HEK293 (cell line): Measurements from ENCODE around the gene NKAPD1.

Experiments
- CTCF ChIA-PET: fragments of 350-600 bp; formaldehyde crosslinking; extraction: SDS; loops from one replicate; lab custom pipeline; 2021; ENCODE audit warnings: antibody characterized with exemption; lab: Yijun Ruan, JAX
- POLR2A ChIA-PET: fragments of 300-600 bp; formaldehyde crosslinking; extraction: SDS; loops from one replicate; lab custom pipeline; 2020; ENCODE audit warnings: antibody characterized with exemption, inconsistent platforms; lab: Yijun Ruan, JAX
- H3K27ac ChIP-seq: fragments of 200-500 bp; sonication (Bioruptor generic); 2 replicates; pipeline ENCODE4 v1.5.1; 2014; ENCODE audit warnings: low read depth, low read length, control low read depth, inconsistent platforms; ENCODE audit errors: extremely low read depth
- H3K36me3 ChIP-seq, 2 experiments: fragments of 200-500 bp in 1 of 2; sonication (Bioruptor generic) in 1 of 2; 1 replicate in 1 of 2; 2 replicates in 1 of 2; pipeline ENCODE4 v1.5.1; 2014 to 2017; ENCODE audit warnings: inconsistent platforms in 2 of 2, low read length in 2 of 2; ENCODE audit not compliant: control insufficient read depth in 2 of 2, insufficient read depth in 1 of 2
- H3K4me1 ChIP-seq: fragments of 200-500 bp; sonication (Bioruptor generic); 2 replicates; pipeline ENCODE4 v1.5.1; 2014; ENCODE audit warnings: mild to moderate bottlenecking, low read length, inconsistent platforms; ENCODE audit not compliant: control insufficient read depth, insufficient read depth
- H3K4me3 ChIP-seq: 2 replicates; pipeline ENCODE4 v1.5.1; 2011; ENCODE audit warnings: low read depth, mild to moderate bottlenecking, control low read depth, low read length, moderate library complexity
- H3K9me3 ChIP-seq: fragments of 200-500 bp; sonication (Bioruptor generic); 2 replicates; pipeline ENCODE4 v1.5.1; 2014; ENCODE audit warnings: low read depth, low read length, inconsistent platforms; ENCODE audit not compliant: control insufficient read depth, insufficient read depth
- BCL11A ChIP-seq: fragments of 450-650 bp; formaldehyde crosslinking; IDR thresholded peaks from 2 replicates; pipeline ENCODE4 v1.5.1; 2016; ENCODE audit warnings: low read depth, missing biosample characterization, missing genetic modification characterization
- GLI2 ChIP-seq: fragments of 450-650 bp; formaldehyde crosslinking; IDR thresholded peaks from 2 replicates; pipeline ENCODE4; 2017; ENCODE audit warnings: missing biosample characterization, missing genetic modification characterization, low read depth, borderline replicate concordance
- GLIS2 ChIP-seq: fragments of 450-650 bp; formaldehyde crosslinking; IDR thresholded peaks from 2 replicates; pipeline ENCODE4 v1.5.1; 2016; ENCODE audit warnings: missing biosample characterization, missing genetic modification characterization
- KLF1 ChIP-seq: fragments of 450-650 bp; formaldehyde crosslinking; IDR thresholded peaks from 2 replicates; pipeline ENCODE4 v1.5.1; 2016; ENCODE audit warnings: missing biosample characterization, missing genetic modification characterization
- OVOL3 ChIP-seq: fragments of 450-650 bp; formaldehyde crosslinking; IDR thresholded peaks from 2 replicates; pipeline ENCODE4 v1.5.1; 2016; ENCODE audit warnings: missing biosample characterization, missing genetic modification characterization
- SP7 ChIP-seq: fragments of 450-650 bp; formaldehyde crosslinking; IDR thresholded peaks from 2 replicates; pipeline ENCODE4 v1.5.1; 2016; ENCODE audit warnings: missing biosample characterization, missing genetic modification characterization
- ZBTB7A ChIP-seq: fragments of 450-650 bp; formaldehyde crosslinking; IDR thresholded peaks from 2 replicates; pipeline ENCODE4 v1.5.1; 2016; ENCODE audit warnings: low read depth, missing biosample characterization, missing genetic modification characterization
- ZNF146 ChIP-seq: fragments of 450-650 bp; formaldehyde crosslinking; IDR thresholded peaks from 2 replicates; pipeline ENCODE4 v1.5.1; 2016; ENCODE audit warnings: missing biosample characterization, missing genetic modification characterization
- ZNF148 ChIP-seq: fragments of 450-650 bp; formaldehyde crosslinking; IDR thresholded peaks from 2 replicates; pipeline ENCODE4 v1.5.0; 2017; ENCODE audit warnings: missing biosample characterization, missing genetic modification characterization, borderline replicate concordance
- ZNF248 ChIP-seq: fragments of 450-650 bp; formaldehyde crosslinking; IDR thresholded peaks from 2 replicates; pipeline ENCODE4 v1.5.1; 2017; ENCODE audit warnings: missing biosample characterization, missing genetic modification characterization
- ZNF324 ChIP-seq: fragments of 450-650 bp; formaldehyde crosslinking; IDR thresholded peaks from 2 replicates; pipeline ENCODE4 v1.5.1; 2016; ENCODE audit warnings: missing biosample characterization, missing genetic modification characterization
- ZNF335 ChIP-seq: fragments of 450-650 bp; formaldehyde crosslinking; conservative IDR thresholded peaks from 2 replicates; pipeline ENCODE4 v1.5.1; 2016; ENCODE audit warnings: missing biosample characterization, missing genetic modification characterization
- ZNF350 ChIP-seq: fragments of 450-650 bp; formaldehyde crosslinking; IDR thresholded peaks from 2 replicates; pipeline ENCODE4 v1.5.0; 2017; ENCODE audit warnings: missing biosample characterization, mild to moderate bottlenecking, missing genetic modification characterization
- ZNF449 ChIP-seq: fragments of 450-650 bp; formaldehyde crosslinking; IDR thresholded peaks from 2 replicates; pipeline ENCODE4 v1.5.1; 2017; ENCODE audit warnings: missing biosample characterization, mild to moderate bottlenecking, missing genetic modification characterization, moderate library complexity
- ZNF501 ChIP-seq: fragments of 450-650 bp; formaldehyde crosslinking; IDR thresholded peaks from 2 replicates; pipeline ENCODE4 v1.5.1; 2016; ENCODE audit warnings: missing biosample characterization, missing genetic modification characterization
- ZNF560 ChIP-seq: fragments of 450-650 bp; formaldehyde crosslinking; IDR thresholded peaks from 2 replicates; pipeline ENCODE4 v1.5.1; 2017; ENCODE audit warnings: missing biosample characterization, missing genetic modification characterization, borderline replicate concordance
- ZNF585B ChIP-seq: fragments of 450-650 bp; formaldehyde crosslinking; IDR thresholded peaks from 2 replicates; pipeline ENCODE4 v1.5.1; 2016; ENCODE audit warnings: missing biosample characterization, missing genetic modification characterization
- ZNF624 ChIP-seq: fragments of 450-650 bp; formaldehyde crosslinking; IDR thresholded peaks from 2 replicates; pipeline ENCODE4 v1.5.1; 2017; ENCODE audit warnings: missing biosample characterization, missing genetic modification characterization
- ZNF704 ChIP-seq: fragments of 450-650 bp; formaldehyde crosslinking; IDR thresholded peaks from 2 replicates; pipeline ENCODE4 v1.5.1; 2016; ENCODE audit warnings: missing biosample characterization, missing genetic modification characterization
- ZNF776 ChIP-seq: fragments of 450-650 bp; formaldehyde crosslinking; IDR thresholded peaks from 2 replicates; pipeline ENCODE4 v1.5.0; 2017; ENCODE audit warnings: missing biosample characterization, missing genetic modification characterization, borderline replicate concordance
- ZSCAN16 ChIP-seq: fragments of 450-650 bp; formaldehyde crosslinking; IDR thresholded peaks from 2 replicates; pipeline ENCODE4 v1.5.1; 2016; ENCODE audit warnings: missing biosample characterization, missing genetic modification characterization
- ZSCAN23 ChIP-seq: fragments of 450-650 bp; formaldehyde crosslinking; IDR thresholded peaks from 2 replicates; pipeline ENCODE4 v1.5.1; 2016; ENCODE audit warnings: missing biosample characterization, missing genetic modification characterization
- TF ChIP-seq, protein P1 (sequence below): fragments of 450-650 bp; formaldehyde crosslinking; IDR thresholded peaks from 2 replicates; pipeline ENCODE4 v1.5.1; 2016; ENCODE audit warnings: missing biosample characterization, missing genetic modification characterization, borderline replicate concordance
- TF ChIP-seq, protein P2 (sequence below): fragments of 450-650 bp; formaldehyde crosslinking; IDR thresholded peaks from 2 replicates; pipeline ENCODE4 v1.5.1; 2016; ENCODE audit warnings: missing biosample characterization, missing genetic modification characterization

NKAPD1 gene

DNA sequence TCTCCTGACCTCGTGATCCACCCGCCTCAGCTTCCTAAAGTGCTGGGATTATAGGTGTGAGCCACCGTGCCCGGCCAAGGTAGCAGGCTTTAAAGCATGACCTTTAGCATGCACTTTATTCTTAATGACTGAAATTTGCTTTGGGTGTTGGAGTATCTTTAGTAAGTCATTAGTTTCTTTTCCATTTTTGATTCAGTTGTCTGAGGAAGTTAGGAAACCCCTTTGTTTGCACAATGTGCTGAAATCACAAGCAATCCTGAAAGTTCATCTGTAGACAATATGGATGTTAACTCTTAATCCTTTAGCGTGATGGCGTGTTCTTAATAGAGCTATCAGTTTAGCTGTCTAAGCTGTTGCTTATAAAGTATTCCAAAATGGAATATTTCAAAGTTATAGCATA, 29.3 kb downstream of the NKAPD1 start:
- CTCF ChIA-PET, result interaction anchor here (7.4 kb wide), 1 partner anchor 9 kb away, joined by 36 read pairs; no protein-coding TSS in a partner anchor
- TF ChIP-seq ZSCAN23 (tag by site-specific recombination) (no peak), SP7 (tag by site-specific recombination) (no peak), ZNF585B (tag by site-specific recombination) (no peak), ZNF146 (tag by site-specific recombination) (no peak), ZBTB7A (tag by site-specific recombination) (no peak), ZNF335 (tag by site-specific recombination) (no peak)
- no peaks in the 10 kb centered on the region for H3K9me3 ChIP-seq
- H3K27ac ChIP-seq, result no peak overlapping the region
- H3K4me3 ChIP-seq, result no peak overlapping the region
- no peaks in the 10 kb centered on the region for H3K36me3 ChIP-seq
- POLR2A ChIA-PET, result no interaction called here
- H3K4me1 ChIP-seq, result no peaks in the 10 kb centered on the region

GRCh38 chr11:112106070-112106469, 32.0 kb downstream of the NKAPD1 start:
- no peak overlapping the region for H3K27ac ChIP-seq
- no peaks in the 10 kb centered on the region for H3K4me1 ChIP-seq
- CTCF ChIA-PET, result interaction anchor here (0.6 to 1.6 kb wide), 4 partner anchors 11 to 329 kb away, joined by 3 to 7 read pairs (median 3); no protein-coding TSS in a partner anchor
- H3K9me3 ChIP-seq, result no peaks in the 10 kb centered on the region
- no peaks in the 10 kb centered on the region for H3K36me3 ChIP-seq
- no peak overlapping the region for H3K4me3 ChIP-seq
- TF ChIP-seq OVOL3 (tag by site-specific recombination) (no peak), ZNF449 (tag by site-specific recombination) (no peak), GLIS2 (tag by site-specific recombination) (no peak), KLF1 (tag by site-specific recombination) (no peak), ZNF324 (tag by site-specific recombination) (no peak), ZNF350 (tag by site-specific recombination) (no peak), ZNF248 (no peak), ZNF501 (no peak), ZNF335 (tag by site-specific recombination) (no peak), ZNF560 (tag by site-specific recombination) (no peak), ZNF148 (tag by site-specific recombination) (no peak), ZNF704 (no peak), ZNF776 (tag by site-specific recombination) (no peak), ZNF624 (tag by site-specific recombination) (no peak), ZSCAN16 (tag by site-specific recombination) (no peak), GLI2 (tag by site-specific recombination) (no peak), BCL11A (tag by site-specific recombination) (no peak)
- TF ChIP-seq, protein P1, sequence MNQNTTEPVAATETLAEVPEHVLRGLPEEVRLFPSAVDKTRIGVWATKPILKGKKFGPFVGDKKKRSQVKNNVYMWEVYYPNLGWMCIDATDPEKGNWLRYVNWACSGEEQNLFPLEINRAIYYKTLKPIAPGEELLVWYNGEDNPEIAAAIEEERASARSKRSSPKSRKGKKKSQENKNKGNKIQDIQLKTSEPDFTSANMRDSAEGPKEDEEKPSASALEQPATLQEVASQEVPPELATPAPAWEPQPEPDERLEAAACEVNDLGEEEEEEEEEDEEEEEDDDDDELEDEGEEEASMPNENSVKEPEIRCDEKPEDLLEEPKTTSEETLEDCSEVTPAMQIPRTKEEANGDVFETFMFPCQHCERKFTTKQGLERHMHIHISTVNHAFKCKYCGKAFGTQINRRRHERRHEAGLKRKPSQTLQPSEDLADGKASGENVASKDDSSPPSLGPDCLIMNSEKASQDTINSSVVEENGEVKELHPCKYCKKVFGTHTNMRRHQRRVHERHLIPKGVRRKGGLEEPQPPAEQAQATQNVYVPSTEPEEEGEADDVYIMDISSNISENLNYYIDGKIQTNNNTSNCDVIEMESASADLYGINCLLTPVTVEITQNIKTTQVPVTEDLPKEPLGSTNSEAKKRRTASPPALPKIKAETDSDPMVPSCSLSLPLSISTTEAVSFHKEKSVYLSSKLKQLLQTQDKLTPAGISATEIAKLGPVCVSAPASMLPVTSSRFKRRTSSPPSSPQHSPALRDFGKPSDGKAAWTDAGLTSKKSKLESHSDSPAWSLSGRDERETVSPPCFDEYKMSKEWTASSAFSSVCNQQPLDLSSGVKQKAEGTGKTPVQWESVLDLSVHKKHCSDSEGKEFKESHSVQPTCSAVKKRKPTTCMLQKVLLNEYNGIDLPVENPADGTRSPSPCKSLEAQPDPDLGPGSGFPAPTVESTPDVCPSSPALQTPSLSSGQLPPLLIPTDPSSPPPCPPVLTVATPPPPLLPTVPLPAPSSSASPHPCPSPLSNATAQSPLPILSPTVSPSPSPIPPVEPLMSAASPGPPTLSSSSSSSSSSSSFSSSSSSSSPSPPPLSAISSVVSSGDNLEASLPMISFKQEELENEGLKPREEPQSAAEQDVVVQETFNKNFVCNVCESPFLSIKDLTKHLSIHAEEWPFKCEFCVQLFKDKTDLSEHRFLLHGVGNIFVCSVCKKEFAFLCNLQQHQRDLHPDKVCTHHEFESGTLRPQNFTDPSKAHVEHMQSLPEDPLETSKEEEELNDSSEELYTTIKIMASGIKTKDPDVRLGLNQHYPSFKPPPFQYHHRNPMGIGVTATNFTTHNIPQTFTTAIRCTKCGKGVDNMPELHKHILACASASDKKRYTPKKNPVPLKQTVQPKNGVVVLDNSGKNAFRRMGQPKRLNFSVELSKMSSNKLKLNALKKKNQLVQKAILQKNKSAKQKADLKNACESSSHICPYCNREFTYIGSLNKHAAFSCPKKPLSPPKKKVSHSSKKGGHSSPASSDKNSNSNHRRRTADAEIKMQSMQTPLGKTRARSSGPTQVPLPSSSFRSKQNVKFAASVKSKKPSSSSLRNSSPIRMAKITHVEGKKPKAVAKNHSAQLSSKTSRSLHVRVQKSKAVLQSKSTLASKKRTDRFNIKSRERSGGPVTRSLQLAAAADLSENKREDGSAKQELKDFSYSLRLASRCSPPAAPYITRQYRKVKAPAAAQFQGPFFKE (tag by site-specific recombination), result no peak
- TF ChIP-seq, protein P2, sequence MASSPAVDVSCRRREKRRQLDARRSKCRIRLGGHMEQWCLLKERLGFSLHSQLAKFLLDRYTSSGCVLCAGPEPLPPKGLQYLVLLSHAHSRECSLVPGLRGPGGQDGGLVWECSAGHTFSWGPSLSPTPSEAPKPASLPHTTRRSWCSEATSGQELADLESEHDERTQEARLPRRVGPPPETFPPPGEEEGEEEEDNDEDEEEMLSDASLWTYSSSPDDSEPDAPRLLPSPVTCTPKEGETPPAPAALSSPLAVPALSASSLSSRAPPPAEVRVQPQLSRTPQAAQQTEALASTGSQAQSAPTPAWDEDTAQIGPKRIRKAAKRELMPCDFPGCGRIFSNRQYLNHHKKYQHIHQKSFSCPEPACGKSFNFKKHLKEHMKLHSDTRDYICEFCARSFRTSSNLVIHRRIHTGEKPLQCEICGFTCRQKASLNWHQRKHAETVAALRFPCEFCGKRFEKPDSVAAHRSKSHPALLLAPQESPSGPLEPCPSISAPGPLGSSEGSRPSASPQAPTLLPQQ (tag by site-specific recombination), result no peak
- TF ChIP-seq, all 188 proteins: peak for 0
- POLR2A ChIA-PET, result no interaction called here
